Liver (tissue), 9 donors: ENCODE measurements around the gene GALNT16. TPM values are rescaled to one million over a fixed set of nuclear protein-coding genes. Genes with fewer than 3 reads are reported as not detected.

Experiments
- DNase-seq: peaks from one replicate; pipeline ENCODE4 v3.0.0-alpha.2; 2017; ENCODE audit warnings: low spot score
- H3K27ac ChIP-seq, 2 donors: one replicate each; pipeline ENCODE4 v1.7.0; 2013; ENCODE audit warnings: inconsistent platforms in 2 of 2, low read length in 2 of 2, control low read depth in 1 of 2, low read depth in 1 of 2, mild to moderate bottlenecking in 1 of 2
- H3K27me3 ChIP-seq, 4 donors: one replicate each; pipeline versions ENCODE4 v1.6.1 to v1.7.0; 2013; ENCODE audit warnings: low read length in 3 of 4, inconsistent platforms in 1 of 4, mild to moderate bottlenecking in 1 of 4, moderate library complexity in 1 of 4; ENCODE audit not compliant: control insufficient read depth in 4 of 4, insufficient read depth in 4 of 4
- H3K36me3 ChIP-seq, 4 donors: one replicate each; pipeline versions ENCODE4 v1.6.1 to v1.7.0; 2013; ENCODE audit warnings: low read length in 3 of 4, mild to moderate bottlenecking in 3 of 4, low read depth in 1 of 4, moderate library complexity in 1 of 4; ENCODE audit not compliant: control insufficient read depth in 4 of 4, insufficient read depth in 3 of 4
- H3K4me1 ChIP-seq, 4 donors: one replicate each; pipeline versions ENCODE4 v1.6.1 to v1.7.0; 2013; ENCODE audit warnings: low read length in 3 of 4, mild to moderate bottlenecking in 3 of 4, moderate library complexity in 1 of 4; ENCODE audit not compliant: control insufficient read depth in 4 of 4, insufficient read depth in 4 of 4
- H3K4me3 ChIP-seq, 3 donors: one replicate each; pipeline versions ENCODE4 v1.6.1 to v1.7.0; 2013; ENCODE audit warnings: low read length in 3 of 3, control low read depth in 1 of 3, low read depth in 1 of 3, mild to moderate bottlenecking in 1 of 3
- H3K9ac ChIP-seq, 2 donors: one replicate each; pipeline ENCODE4 v1.7.0; 2013; ENCODE audit warnings: low read length in 2 of 2, mild to moderate bottlenecking in 2 of 2, moderate library complexity in 2 of 2, control low read depth in 1 of 2, low read depth in 1 of 2
- H3K9me3 ChIP-seq, 4 donors: one replicate each; pipeline versions ENCODE4 v1.6.1 to v1.7.0; 2013; ENCODE audit warnings: low read length in 3 of 4; ENCODE audit not compliant: control insufficient read depth in 4 of 4
- EGR1 ChIP-seq, 2 donors: IDR thresholded peaks; 2 replicates each; pipeline ENCODE4 v1.6.1; 2016 to 2018; ENCODE audit warnings: antibody characterized with exemption in 2 of 2, low read depth in 2 of 2
- FOXA1 ChIP-seq: IDR thresholded peaks from 2 replicates; pipeline ENCODE4 v1.6.1; 2016; ENCODE audit warnings: antibody characterized with exemption
- FOXA2 ChIP-seq: IDR thresholded peaks from 2 replicates; pipeline ENCODE4 v1.6.1; 2016; ENCODE audit warnings: antibody characterized with exemption
- GABPA ChIP-seq, 2 donors: IDR thresholded peaks in 1 of 2; conservative IDR thresholded peaks in 1 of 2; 2 replicates each; pipeline ENCODE4 v1.6.1; 2016; ENCODE audit warnings: antibody characterized with exemption in 2 of 2, mild to moderate bottlenecking in 1 of 2, moderate library complexity in 1 of 2
- HNF4G ChIP-seq: IDR thresholded peaks from 2 replicates; pipeline ENCODE4 v1.6.1; 2016; ENCODE audit warnings: antibody characterized with exemption
- JUND ChIP-seq, 2 donors: IDR thresholded peaks; 2 replicates each; pipeline ENCODE4 v1.6.1; 2016; ENCODE audit warnings: antibody characterized with exemption in 2 of 2
- NR2F2 ChIP-seq: IDR thresholded peaks from 2 replicates; pipeline ENCODE4 v1.6.1; 2016; ENCODE audit warnings: antibody characterized with exemption
- RAD21 ChIP-seq, 2 donors: IDR thresholded peaks; 2 replicates each; pipeline ENCODE4 v1.6.1; 2016; ENCODE audit warnings: antibody characterized with exemption in 2 of 2, mild to moderate bottlenecking in 2 of 2
- RXRA ChIP-seq, 2 donors: IDR thresholded peaks; 2 replicates each; pipeline ENCODE4 v1.6.1; 2017 to 2018; ENCODE audit warnings: antibody characterized with exemption in 2 of 2, mild to moderate bottlenecking in 1 of 2
- SP1 ChIP-seq: IDR thresholded peaks from 2 replicates; pipeline ENCODE4 v1.6.1; 2018; ENCODE audit warnings: antibody characterized with exemption, mild to moderate bottlenecking
- TAF1 ChIP-seq: conservative IDR thresholded peaks from 2 replicates; pipeline ENCODE4 v1.6.1; 2016; ENCODE audit warnings: antibody characterized with exemption, mild to moderate bottlenecking
- YY1 ChIP-seq: IDR thresholded peaks from 2 replicates; pipeline ENCODE4 v1.6.1; 2016; ENCODE audit warnings: antibody characterized with exemption, mild to moderate bottlenecking
- WGBS: extraction: QIAGEN DNeasy Blood & Tissue Kit; methylation state at CpG from one replicate; pipeline ENCODE4 v1.1.7; 2013; 5-methylcytosine and 5-hydroxymethylcytosine counted together
- polyA plus RNA-seq, 2 donors: library from polyadenylated mRNA; stranded (reverse) in 1 of 2; unstranded in 1 of 2; fragments of 200-250 nt in 1 of 2; fragments of >200 nt in 1 of 2; fragmentation: Nextera tagmentation in 1 of 2; extraction: Ambion mirVana in 1 of 2; gene quantifications; one replicate each; pipeline versions ENCODE4 v1.2.1 to v1.2.3, GENCODE V29; 2013 to 2015
- total RNA-seq, 2 donors: library from RNA; depleted of rRNA; stranded (reverse); fragments of >200 nt; gene quantifications; one replicate each; pipeline ENCODE4 v1.2.3, GENCODE V29; 2014
- TF ChIP-seq, protein P1 (sequence below): IDR thresholded peaks from 2 replicates; pipeline ENCODE4 v1.6.1; 2016; ENCODE audit warnings: antibody characterized with exemption
- TF ChIP-seq, protein P2 (sequence below): IDR thresholded peaks from 2 replicates; pipeline ENCODE4 v1.6.1; 2016; ENCODE audit warnings: antibody characterized with exemption
- TF ChIP-seq, protein P3 (sequence below): IDR thresholded peaks from 2 replicates; pipeline ENCODE4 v1.6.1; 2016; ENCODE audit warnings: antibody characterized with exemption, mild to moderate bottlenecking
- TF ChIP-seq, protein P4 (sequence below): IDR thresholded peaks from 2 replicates; pipeline ENCODE4 v1.6.1; 2016; ENCODE audit warnings: antibody characterized with exemption
- TF ChIP-seq, protein P5 (sequence below): fragments of 150-350 bp; IDR thresholded peaks from 2 replicates; pipeline ENCODE4 v1.5.1; 2017; ENCODE audit warnings: improper control_type of control experiment, low read depth, low read length; ENCODE audit not compliant: missing input control
- donor health status: healthy.
- donor health status: healthy.
- donor health status: healthy.
- donor health status: healthy.
- donor health status: healthy.

Gene GALNT16
- total and polyA plus RNA-seq, 4 donors = 0.25 to 1.2 (median 0.71) TPM

DNA sequence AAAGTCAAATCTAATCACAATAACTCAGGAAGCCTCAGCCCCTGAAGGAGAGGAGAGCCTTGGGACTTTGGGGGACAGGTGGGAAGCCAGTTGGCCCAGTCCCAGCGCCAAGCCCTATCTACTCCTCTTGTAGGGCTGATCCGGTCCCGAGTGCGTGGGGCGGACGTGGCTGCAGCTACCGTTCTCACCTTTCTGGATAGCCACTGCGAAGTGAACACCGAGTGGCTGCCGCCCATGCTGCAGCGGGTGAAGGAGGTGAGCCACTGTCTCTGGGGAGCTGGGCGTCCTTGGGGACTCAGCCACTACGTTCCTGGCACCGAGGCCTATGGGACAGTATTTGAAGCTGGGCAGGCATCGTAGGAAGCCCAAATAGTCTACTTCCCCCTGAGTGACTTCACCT, 68.4 kb downstream of the GALNT16 start:
- 87% methylated on average over 15 of the region's 15 CpGs for WGBS
- no peak overlapping the region for H3K27ac ChIP-seq
- no peaks in the 10 kb centered on the region for H3K27me3 ChIP-seq
- no peaks in the 10 kb centered on the region for H3K4me1 ChIP-seq
- no peak overlapping the region for H3K4me3 ChIP-seq
- H3K9ac ChIP-seq = no peak overlapping the region
- no peaks in the 10 kb centered on the region for H3K36me3 ChIP-seq
- DNase-seq = no peak
- TF ChIP-seq, protein P1, sequence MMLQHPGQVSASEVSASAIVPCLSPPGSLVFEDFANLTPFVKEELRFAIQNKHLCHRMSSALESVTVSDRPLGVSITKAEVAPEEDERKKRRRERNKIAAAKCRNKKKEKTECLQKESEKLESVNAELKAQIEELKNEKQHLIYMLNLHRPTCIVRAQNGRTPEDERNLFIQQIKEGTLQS = no peak
- TF ChIP-seq YY1 (no peak), TAF1 (no peak), EGR1 (IDR thresholded peaks at IDR 0.05; ENCODE audit: low read depth in 2 of 2) (no peak), FOXA2 (no peak), GABPA (IDR thresholded peaks at IDR 0.05 in 1 of 2, conservative IDR thresholded peaks at IDR 0.05 in 1 of 2) (no peak), RAD21 (IDR thresholded peaks at IDR 0.05) (no peak), NR2F2 (no peak), HNF4G (no peak), SP1 (no peak), JUND (IDR thresholded peaks at IDR 0.05) (no peak), RXRA (IDR thresholded peaks at IDR 0.05) (no peak)
- TF ChIP-seq, protein P2, sequence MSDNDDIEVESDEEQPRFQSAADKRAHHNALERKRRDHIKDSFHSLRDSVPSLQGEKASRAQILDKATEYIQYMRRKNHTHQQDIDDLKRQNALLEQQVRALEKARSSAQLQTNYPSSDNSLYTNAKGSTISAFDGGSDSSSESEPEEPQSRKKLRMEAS = no peak
- TF ChIP-seq, protein P3, sequence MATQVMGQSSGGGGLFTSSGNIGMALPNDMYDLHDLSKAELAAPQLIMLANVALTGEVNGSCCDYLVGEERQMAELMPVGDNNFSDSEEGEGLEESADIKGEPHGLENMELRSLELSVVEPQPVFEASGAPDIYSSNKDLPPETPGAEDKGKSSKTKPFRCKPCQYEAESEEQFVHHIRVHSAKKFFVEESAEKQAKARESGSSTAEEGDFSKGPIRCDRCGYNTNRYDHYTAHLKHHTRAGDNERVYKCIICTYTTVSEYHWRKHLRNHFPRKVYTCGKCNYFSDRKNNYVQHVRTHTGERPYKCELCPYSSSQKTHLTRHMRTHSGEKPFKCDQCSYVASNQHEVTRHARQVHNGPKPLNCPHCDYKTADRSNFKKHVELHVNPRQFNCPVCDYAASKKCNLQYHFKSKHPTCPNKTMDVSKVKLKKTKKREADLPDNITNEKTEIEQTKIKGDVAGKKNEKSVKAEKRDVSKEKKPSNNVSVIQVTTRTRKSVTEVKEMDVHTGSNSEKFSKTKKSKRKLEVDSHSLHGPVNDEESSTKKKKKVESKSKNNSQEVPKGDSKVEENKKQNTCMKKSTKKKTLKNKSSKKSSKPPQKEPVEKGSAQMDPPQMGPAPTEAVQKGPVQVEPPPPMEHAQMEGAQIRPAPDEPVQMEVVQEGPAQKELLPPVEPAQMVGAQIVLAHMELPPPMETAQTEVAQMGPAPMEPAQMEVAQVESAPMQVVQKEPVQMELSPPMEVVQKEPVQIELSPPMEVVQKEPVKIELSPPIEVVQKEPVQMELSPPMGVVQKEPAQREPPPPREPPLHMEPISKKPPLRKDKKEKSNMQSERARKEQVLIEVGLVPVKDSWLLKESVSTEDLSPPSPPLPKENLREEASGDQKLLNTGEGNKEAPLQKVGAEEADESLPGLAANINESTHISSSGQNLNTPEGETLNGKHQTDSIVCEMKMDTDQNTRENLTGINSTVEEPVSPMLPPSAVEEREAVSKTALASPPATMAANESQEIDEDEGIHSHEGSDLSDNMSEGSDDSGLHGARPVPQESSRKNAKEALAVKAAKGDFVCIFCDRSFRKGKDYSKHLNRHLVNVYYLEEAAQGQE = no peak
- TF ChIP-seq, protein P4, sequence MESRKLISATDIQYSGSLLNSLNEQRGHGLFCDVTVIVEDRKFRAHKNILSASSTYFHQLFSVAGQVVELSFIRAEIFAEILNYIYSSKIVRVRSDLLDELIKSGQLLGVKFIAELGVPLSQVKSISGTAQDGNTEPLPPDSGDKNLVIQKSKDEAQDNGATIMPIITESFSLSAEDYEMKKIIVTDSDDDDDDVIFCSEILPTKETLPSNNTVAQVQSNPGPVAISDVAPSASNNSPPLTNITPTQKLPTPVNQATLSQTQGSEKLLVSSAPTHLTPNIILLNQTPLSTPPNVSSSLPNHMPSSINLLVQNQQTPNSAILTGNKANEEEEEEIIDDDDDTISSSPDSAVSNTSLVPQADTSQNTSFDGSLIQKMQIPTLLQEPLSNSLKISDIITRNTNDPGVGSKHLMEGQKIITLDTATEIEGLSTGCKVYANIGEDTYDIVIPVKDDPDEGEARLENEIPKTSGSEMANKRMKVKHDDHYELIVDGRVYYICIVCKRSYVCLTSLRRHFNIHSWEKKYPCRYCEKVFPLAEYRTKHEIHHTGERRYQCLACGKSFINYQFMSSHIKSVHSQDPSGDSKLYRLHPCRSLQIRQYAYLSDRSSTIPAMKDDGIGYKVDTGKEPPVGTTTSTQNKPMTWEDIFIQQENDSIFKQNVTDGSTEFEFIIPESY = no peak
- TF ChIP-seq, protein P5, sequence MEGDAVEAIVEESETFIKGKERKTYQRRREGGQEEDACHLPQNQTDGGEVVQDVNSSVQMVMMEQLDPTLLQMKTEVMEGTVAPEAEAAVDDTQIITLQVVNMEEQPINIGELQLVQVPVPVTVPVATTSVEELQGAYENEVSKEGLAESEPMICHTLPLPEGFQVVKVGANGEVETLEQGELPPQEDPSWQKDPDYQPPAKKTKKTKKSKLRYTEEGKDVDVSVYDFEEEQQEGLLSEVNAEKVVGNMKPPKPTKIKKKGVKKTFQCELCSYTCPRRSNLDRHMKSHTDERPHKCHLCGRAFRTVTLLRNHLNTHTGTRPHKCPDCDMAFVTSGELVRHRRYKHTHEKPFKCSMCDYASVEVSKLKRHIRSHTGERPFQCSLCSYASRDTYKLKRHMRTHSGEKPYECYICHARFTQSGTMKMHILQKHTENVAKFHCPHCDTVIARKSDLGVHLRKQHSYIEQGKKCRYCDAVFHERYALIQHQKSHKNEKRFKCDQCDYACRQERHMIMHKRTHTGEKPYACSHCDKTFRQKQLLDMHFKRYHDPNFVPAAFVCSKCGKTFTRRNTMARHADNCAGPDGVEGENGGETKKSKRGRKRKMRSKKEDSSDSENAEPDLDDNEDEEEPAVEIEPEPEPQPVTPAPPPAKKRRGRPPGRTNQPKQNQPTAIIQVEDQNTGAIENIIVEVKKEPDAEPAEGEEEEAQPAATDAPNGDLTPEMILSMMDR = no peak
- H3K9me3 ChIP-seq = no peaks in the 10 kb centered on the region

DNA sequence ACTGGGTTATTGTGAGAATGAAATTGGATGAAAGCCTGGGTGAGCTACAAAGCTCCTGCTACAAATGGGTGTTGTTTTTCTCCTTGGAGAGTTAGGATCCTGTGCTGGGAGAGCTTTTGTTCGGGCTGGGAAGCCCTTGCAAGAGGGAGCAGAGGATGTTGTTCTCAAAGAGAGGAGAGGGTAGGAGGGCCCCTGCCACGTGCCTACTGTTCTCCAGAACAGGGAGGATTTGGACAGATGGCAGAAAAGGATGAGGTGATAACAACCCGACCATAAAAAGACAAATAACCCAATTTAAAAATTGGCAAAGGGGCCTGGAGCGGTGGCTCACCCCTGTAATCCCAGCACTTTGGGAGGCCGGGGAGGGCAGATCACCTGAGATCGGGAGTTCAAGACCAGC, 68.8 kb downstream of the GALNT16 start:
- Histone ChIP-seq H3K9ac (no peak overlapping the region), H3K9me3 (no peaks in the 10 kb centered on the region), H3K4me1 (no peaks in the 10 kb centered on the region), H3K27ac (no peak overlapping the region), H3K27me3 (no peaks in the 10 kb centered on the region), H3K36me3 (no peaks in the 10 kb centered on the region), H3K4me3 (no peak overlapping the region)
- no peak for DNase-seq
- no peak for TF ChIP-seq FOXA1
- WGBS = 89% methylated on average over 6 of the region's 6 CpGs
